ENCODE results near the gene CROT.

- no peak for TF ChIP-seq POLR2A (IDR thresholded peaks at IDR 0.05; ENCODE audit: low read length)
- no peak for TF ChIP-seq SMC3 (IDR thresholded peaks at IDR 0.05)
- TF ChIP-seq CTCF (IDR thresholded peaks at IDR 0.05) = no peak
- TF ChIP-seq BCL3 (IDR thresholded peaks at IDR 0.05) = no peak
- TF ChIP-seq HDAC2 (IDR thresholded peaks at IDR 0.05) = no peak
- no peak for TF ChIP-seq MAZ (IDR thresholded peaks at IDR 0.05; ENCODE audit: borderline replicate concordance, low read depth, low read length)
- no peak for TF ChIP-seq JUN (IDR thresholded peaks at IDR 0.05)
- no peak for TF ChIP-seq REST (IDR thresholded peaks at IDR 0.05)
- no peak for TF ChIP-seq HOXB13 (CRISPR knock-in tag; IDR thresholded peaks at IDR 0.05; ENCODE audit: low read depth)
- no peak for TF ChIP-seq HMGXB4 (CRISPR knock-in tag; IDR thresholded peaks at IDR 0.05; ENCODE audit: borderline replicate concordance)
- no peak for TF ChIP-seq RCOR1 (IDR thresholded peaks at IDR 0.05; ENCODE audit: low read depth, low read length)
- no peak for TF ChIP-seq EP300 (IDR thresholded peaks at IDR 0.05)
- TF ChIP-seq CEBPB (IDR thresholded peaks at IDR 0.05) = 0 out of 4 replicates have a peak, but pooled peaks of 1 of the 2 experiments have one; percentile 15
- no peak for TF ChIP-seq RFX5 (IDR thresholded peaks at IDR 0.05)
Measured at GRCh38 chr7:87375662-87376435, 30.4 kb downstream of the CROT start.
